DOHH2 (cell line): Measurements from ENCODE around the gene CRHR1.

Experiments
- H3F3A ChIP-seq: fragments of 200-600 bp; sonication (generic), shearing (Covaris generic); 2 replicates; pipeline ENCODE4 v1.6.0; 2016; ENCODE audit warnings: antibody characterized with exemption, mild to moderate bottlenecking; ENCODE audit not compliant: control insufficient read depth, insufficient read depth
- H3K27ac ChIP-seq: fragments of 200-600 bp; sonication (generic); 2 replicates; pipeline ENCODE4 v1.5.1; 2014; ENCODE audit warnings: low read depth, mild to moderate bottlenecking, low read length, moderate library complexity
- H3K27me3 ChIP-seq: fragments of 200-600 bp; sonication (generic); 2 replicates; pipeline ENCODE4 v1.6.1; 2014; ENCODE audit warnings: mild to moderate bottlenecking, low read length, mixed read lengths; ENCODE audit not compliant: control insufficient read depth
- H3K36me3 ChIP-seq: fragments of 200-600 bp; sonication (generic); 2 replicates; pipeline ENCODE4 v1.6.1; 2014; ENCODE audit warnings: mild to moderate bottlenecking, low read length, moderate library complexity, mixed read lengths; ENCODE audit not compliant: control insufficient read depth
- H3K4me1 ChIP-seq: fragments of 200-600 bp; sonication (generic); 2 replicates; pipeline ENCODE4 v1.6.1; 2014; ENCODE audit warnings: mild to moderate bottlenecking, low read length, mixed read lengths; ENCODE audit not compliant: control insufficient read depth
- H3K4me2 ChIP-seq: fragments of 200-600 bp; sonication (generic); 2 replicates; pipeline ENCODE4 v1.6.0; 2014; ENCODE audit warnings: mild to moderate bottlenecking, low read length, moderate library complexity
- H3K4me3 ChIP-seq: fragments of 200-600 bp; sonication (generic); 2 replicates; pipeline ENCODE4 v1.5.1; 2014; ENCODE audit warnings: mild to moderate bottlenecking, low read length, mixed read lengths
- H3K79me2 ChIP-seq: fragments of 200-600 bp; sonication (generic); 2 replicates; pipeline ENCODE4 v1.6.1; 2014; ENCODE audit warnings: mild to moderate bottlenecking, low read length, mixed read lengths; ENCODE audit not compliant: control insufficient read depth
- H3K9me2 ChIP-seq: fragments of 200-600 bp; sonication (generic); replicated peaks from 2 replicates; pipeline ENCODE4 v1.6.1; 2014; ENCODE audit warnings: mild to moderate bottlenecking, low read length, mixed read lengths; ENCODE audit not compliant: control insufficient read depth
- H3K9me3 ChIP-seq: fragments of 200-600 bp; sonication (generic); 2 replicates; pipeline ENCODE4 v1.6.1; 2014; ENCODE audit warnings: antibody characterized with exemption, low read length, mixed read lengths; ENCODE audit not compliant: control insufficient read depth, insufficient read depth
- H4K20me1 ChIP-seq: fragments of 200-600 bp; sonication (generic); 2 replicates; pipeline ENCODE4 v1.6.0; 2014; ENCODE audit warnings: low read depth, mild to moderate bottlenecking, antibody characterized with exemption, low read length, moderate library complexity; ENCODE audit not compliant: control insufficient read depth, insufficient read depth
- CTCF ChIP-seq: fragments of 200-600 bp; sonication (generic); IDR thresholded peaks from one replicate; pipeline ENCODE4 v1.5.1; 2014; ENCODE audit warnings: antibody characterized with exemption, mild to moderate bottlenecking, low read depth, low read length; ENCODE audit not compliant: poor library complexity, severe bottlenecking
- EZH2phosphoT487 ChIP-seq: fragments of 200-600 bp; sonication (generic); IDR thresholded peaks from 2 replicates; pipeline ENCODE4 v1.6.1; 2017; ENCODE audit warnings: borderline replicate concordance, mild to moderate bottlenecking, antibody characterized with exemption, low read length, moderate library complexity, mixed read lengths

CRHR1 gene

GRCh38 chr17:45784293-45784740 is at the start of gene CRHR1:
CRHR1 (plus strand) TSS chr17:45784320; CDS start chr17:45784545, 225 bp downstream.
- TF ChIP-seq CTCF (no peak), EZH2phosphoT487 (peak; percentile 69)
- Histone ChIP-seq H4K20me1 (no peaks in the 10 kb centered on the region), H3K4me1 (no peaks in the 10 kb centered on the region), H3K4me3 (no peak within 1 kb of the TSS), H3F3A (no peaks in the 10 kb centered on the region), H3K9me3 (no peaks in the 10 kb centered on the region), H3K27ac (no peak within 1 kb of the TSS), H3K79me2 (no peaks in the 10 kb centered on the region), H3K4me2 (no peak within 1 kb of the TSS), H3K27me3 (peaks cover 73% of the 10 kb centered on the region), H3K9me2 (no peaks in the 10 kb centered on the region), H3K36me3 (no peaks in the 10 kb centered on the region)

GRCh38 chr17:45734598-45734997 is 49.5 kb upstream of the CRHR1 start:
- peaks cover 17% of the 10 kb centered on the region; the same call in 1 of the 2 replicates for H3K9me3 ChIP-seq
- H4K20me1 ChIP-seq, result no peaks in the 10 kb centered on the region
- H3K9me2 ChIP-seq, result no peaks in the 10 kb centered on the region
- TF ChIP-seq CTCF, result no peak
- no peak for TF ChIP-seq EZH2phosphoT487
- no peak overlapping the region for H3K4me2 ChIP-seq
- H3F3A ChIP-seq, result no peaks in the 10 kb centered on the region
- H3K27me3 ChIP-seq, result peaks cover 16% of the 10 kb centered on the region
- H3K79me2 ChIP-seq, result no peaks in the 10 kb centered on the region
- H3K4me3 ChIP-seq, result no peak overlapping the region
- no peaks in the 10 kb centered on the region for H3K36me3 ChIP-seq
- no peak overlapping the region for H3K27ac ChIP-seq
- no peaks in the 10 kb centered on the region for H3K4me1 ChIP-seq

GRCh38 chr17:45735488-45735887 is 48.6 kb upstream of the CRHR1 start:
- Histone ChIP-seq H3K36me3 (no peaks in the 10 kb centered on the region), H3K79me2 (no peaks in the 10 kb centered on the region), H3K4me1 (peaks cover 2% of the 10 kb centered on the region; the same call in 1 of the 2 replicates), H3K4me3 (no peak overlapping the region), H4K20me1 (no peaks in the 10 kb centered on the region), H3K4me2 (no peak overlapping the region), H3K9me3 (peaks cover 19% of the 10 kb centered on the region; the same call in 1 of the 2 replicates), H3K9me2 (no peaks in the 10 kb centered on the region), H3F3A (no peaks in the 10 kb centered on the region), H3K27me3 (peaks cover 16% of the 10 kb centered on the region), H3K27ac (no peak overlapping the region)
- TF ChIP-seq CTCF (no peak), EZH2phosphoT487 (no peak)
